GM23248 (cell line): Measurements from ENCODE around the gene TMEM239.

Source experiments
- EZH2 ChIP-seq: fragments of 200-600 bp; sonication (generic); IDR thresholded peaks from 2 replicates; pipeline ENCODE4 v1.6.1; 2018; ENCODE audit warnings: antibody characterized with exemption, mild to moderate bottlenecking; ENCODE audit not compliant: insufficient read depth, poor library complexity, severe bottlenecking
- EZH2phosphoT487 ChIP-seq: fragments of 200-600 bp; sonication (generic); IDR thresholded peaks from 2 replicates; pipeline ENCODE4 v1.6.1; 2018; ENCODE audit warnings: antibody characterized with exemption, moderate library complexity, mild to moderate bottlenecking, low read depth; ENCODE audit not compliant: insufficient read depth

DNA sequence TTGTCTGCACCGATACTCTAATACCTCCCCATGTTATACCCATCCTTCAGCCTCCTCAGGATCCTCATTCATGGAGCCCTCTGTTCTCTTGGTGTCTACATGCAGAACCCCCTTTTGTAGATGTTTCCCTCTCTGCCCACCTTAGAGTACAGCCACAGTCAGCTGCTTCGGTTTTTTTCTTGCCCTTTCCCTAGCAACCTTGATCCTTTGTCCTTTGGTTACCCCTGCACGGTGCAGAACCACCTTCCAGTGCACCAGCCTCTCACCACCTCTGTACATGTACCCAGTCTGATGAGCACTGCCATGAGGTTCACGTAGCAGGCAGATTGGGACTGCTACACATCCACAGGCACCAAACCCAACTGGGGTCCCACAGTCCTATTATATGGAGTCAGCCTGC, 31.6 kb downstream of the TMEM239 start:
- TF ChIP-seq EZH2 = no peak
- no peak for TF ChIP-seq EZH2phosphoT487
